NCI-H2081 (cell line): ENCODE measurements around the gene SYTL3.
"Not testable (repeated sequence)": the region's sequence is repeated elsewhere in the genome, so short reads cannot be mapped to it uniquely, and the experiment has no call there.

Source experiments
- DNase-seq, 2 experiments: peaks; one replicate each; lab custom pipeline; 2025; lab: John Stamatoyannopoulos, UW

SYTL3 gene

GRCh38 chr6:158697811-158698210, 48.0 kb downstream of the SYTL3 start:
- DNase-seq: no peak

DNA sequence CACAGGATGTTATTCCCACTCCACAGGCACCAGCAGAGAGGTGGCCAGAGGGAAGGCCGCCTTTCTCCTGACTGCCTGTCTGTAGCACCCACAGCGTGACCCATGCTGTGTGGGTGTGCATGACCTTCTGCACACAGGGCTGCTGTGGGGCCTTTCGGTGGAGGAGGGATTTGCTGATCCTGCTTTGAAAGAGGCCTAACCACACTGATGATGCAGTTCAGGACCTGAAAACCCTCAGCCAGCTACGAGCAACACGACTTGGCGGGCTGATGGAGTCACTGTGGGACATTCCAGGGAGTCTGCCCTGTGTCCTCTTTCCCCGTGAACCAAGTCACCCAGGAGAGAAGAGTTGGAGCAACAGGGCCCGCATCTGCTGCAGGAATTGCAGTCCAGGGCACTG, 49.1 kb downstream of the SYTL3 start:
- DNase-seq: no peak

GRCh38 chr6:158701268-158701667, 51.4 kb downstream of the SYTL3 start:
- DNase-seq: not testable (repeated sequence)

GRCh38 chr6:158703111-158703836, 53.4 kb downstream of the SYTL3 start:
- no peak for DNase-seq

DNA sequence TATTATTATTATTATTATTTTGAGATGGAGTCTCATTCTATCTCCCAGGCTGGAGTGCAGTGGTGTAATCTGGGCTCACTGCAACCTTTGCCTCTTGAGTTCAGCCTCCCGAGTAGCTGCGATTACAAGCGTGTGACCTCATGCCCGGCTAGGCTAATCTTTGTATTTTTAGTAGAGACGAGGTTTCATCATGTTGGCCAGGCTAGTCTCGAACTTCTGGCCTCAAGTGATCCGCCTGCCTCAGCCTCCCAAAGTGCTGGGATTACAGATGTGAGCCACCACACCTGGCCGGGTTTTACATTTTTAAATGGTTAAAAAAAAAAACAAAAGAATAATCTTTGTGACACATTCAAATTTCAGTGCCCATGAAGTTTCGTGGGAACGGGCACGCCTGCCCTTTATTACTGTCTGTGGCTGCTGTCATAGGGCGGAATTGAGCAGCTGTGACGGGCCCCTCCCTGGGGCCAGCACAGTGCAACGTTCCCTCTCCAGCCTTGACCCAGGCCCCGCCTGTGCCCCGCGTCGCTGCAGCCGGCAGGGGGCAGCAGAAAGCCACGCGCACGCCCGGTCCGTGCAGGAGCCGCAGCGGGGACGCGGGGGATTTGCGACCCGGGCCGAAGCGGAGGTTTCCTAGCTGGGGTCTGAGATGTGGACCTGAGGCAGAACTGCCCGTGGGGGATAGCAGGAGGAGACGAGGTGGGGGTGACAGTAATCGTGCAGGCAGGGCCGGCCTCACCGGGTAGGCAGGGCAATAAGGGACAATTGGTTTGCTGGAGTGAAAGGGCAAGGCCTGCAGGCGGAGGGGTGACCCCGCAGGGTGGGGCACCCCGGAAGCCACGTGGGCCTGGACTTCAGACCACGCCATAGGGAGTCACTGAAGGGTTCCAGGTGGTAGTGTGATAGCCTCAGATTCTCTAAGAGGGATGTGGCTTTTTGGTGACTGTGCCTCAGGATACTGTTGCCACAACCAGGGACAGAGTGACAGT, 54.3 kb downstream of the SYTL3 start:
- DNase-seq: peak; percentile 52 to 56

- no peak for DNase-seq
Observed at GRCh38 chr6:158705386-158706126, 55.7 kb downstream of the SYTL3 start.

- DNase-seq: peak in 1 of 2 experiments; percentile 7
Observed at GRCh38 chr6:158706369-158706982, 56.6 kb downstream of the SYTL3 start.

DNA sequence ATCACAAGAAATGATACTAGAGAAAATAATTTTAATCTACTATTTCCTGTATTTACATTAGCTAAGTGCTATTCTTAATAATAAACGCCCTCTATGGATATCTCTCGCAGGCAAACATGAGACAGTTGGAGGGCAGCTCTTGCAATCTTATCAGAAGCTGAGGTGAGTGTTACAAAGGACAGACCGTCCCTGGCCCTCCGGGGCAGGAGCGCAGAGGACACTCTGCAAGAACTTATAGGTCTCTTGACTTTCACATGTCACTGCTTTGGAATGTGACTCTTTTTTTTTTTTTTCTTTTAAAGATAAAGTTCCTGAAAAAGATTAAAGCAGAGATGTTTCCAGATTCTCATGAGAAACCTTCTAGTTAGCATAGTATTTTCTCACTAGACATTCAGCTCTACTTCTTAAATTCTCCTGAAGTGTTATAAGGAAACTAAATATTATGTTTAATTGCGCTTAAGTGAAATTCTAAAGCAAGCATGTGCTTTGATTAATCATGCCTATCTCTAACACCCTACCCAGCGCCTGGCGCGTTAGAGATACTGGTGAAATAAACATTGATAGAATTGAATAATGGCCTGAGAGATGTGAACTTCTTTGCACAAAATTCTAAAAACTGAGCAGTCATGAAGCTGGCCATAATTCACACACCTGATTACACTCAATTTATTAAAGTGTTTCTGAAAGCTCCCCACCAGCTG, 57.4 kb downstream of the SYTL3 start:
- no peak for DNase-seq

DNA sequence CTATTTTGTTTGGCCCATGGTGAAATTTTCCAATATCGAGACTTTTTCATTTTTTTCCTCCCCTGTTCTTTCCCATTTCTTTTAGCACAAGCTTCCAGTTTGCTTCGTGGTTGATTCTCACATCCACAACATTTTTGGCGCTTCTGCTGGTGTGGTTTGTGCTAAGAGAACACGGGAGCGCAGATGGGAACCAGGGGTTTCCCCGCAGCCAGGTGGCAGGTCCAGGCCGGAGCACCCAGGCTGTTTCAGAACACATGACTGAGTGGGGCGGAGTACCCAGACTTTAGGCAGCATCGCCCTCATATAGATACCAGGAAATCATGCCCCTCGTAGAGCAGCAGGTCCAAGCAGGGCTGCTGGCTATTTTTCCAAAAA, 58.0 kb downstream of the SYTL3 start:
- DNase-seq: no peak

GRCh38 chr6:158708239-158708638, 58.4 kb downstream of the SYTL3 start:
- DNase-seq: no peak

GRCh38 chr6:158709809-158710208, 60.0 kb downstream of the SYTL3 start:
- DNase-seq: no peak

DNA sequence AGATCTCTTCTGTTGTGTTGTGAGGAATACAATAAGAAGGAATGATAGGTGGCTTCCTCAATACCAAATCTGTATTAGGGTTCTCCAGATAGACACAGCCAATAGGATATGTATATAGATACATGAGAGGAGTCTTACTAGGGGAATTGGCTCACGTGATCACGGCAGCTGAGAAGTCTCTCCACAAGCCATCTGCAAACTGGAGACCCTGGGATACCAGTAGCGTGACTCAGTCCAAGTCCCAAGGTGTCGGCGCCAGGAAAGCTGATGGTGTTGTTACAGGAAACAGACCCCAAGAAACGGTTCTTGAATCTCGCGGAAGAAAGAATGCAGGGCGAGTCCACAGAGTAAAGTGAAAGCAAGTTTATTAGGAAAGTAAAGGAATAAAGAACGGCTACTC, 61.4 kb downstream of the SYTL3 start:
- DNase-seq: no peak

GRCh38 chr6:158713469-158713868, 63.6 kb downstream of the SYTL3 start:
- DNase-seq: no peak

GRCh38 chr6:158714706-158715105, 64.9 kb downstream of the SYTL3 start:
- DNase-seq: no peak

- no peak for DNase-seq
Observed at GRCh38 chr6:158715330-158716311, 65.8 kb downstream of the SYTL3 start.

- no peak for DNase-seq
Observed at GRCh38 chr6:158717341-158718330, 67.8 kb downstream of the SYTL3 start.

- DNase-seq: peak in 1 of 2 experiments; percentile 21
Observed at GRCh38 chr6:158718461-158719046, 68.7 kb downstream of the SYTL3 start.

GRCh38 chr6:158722176-158722729, 72.4 kb downstream of the SYTL3 start:
- DNase-seq: no peak
